HL-60 (cell line): ENCODE results near the gene ITIH4.

Experiments used
- DNase-seq, 2 experiments: peaks; one replicate each; pipeline ENCODE4 v3.0.0-alpha.2; 2010 to 2020; ENCODE audit warnings: low read depth in 1 of 2, low spot score in 1 of 2
- H3K27ac ChIP-seq: fragments of 250-450 bp; sonication (Bioruptor Pico); replicated peaks from 2 replicates; pipeline ENCODE4 v1.5.1; 2020; ENCODE audit warnings: mild to moderate bottlenecking, moderate library complexity
- H3K27me3 ChIP-seq: fragments of 250-450 bp; sonication (Bioruptor Pico); 2 replicates; pipeline ENCODE4 v1.5.1; 2021; ENCODE audit warnings: mild to moderate bottlenecking, moderate library complexity; ENCODE audit not compliant: insufficient read depth, poor library complexity, severe bottlenecking
- H3K4me3 ChIP-seq: replicated peaks from 2 replicates; pipeline ENCODE4 v1.5.1; 2011; ENCODE audit warnings: mild to moderate bottlenecking, control low read depth, low read length; ENCODE audit not compliant: insufficient read depth
- CTCF ChIP-seq: IDR thresholded peaks from one replicate; pipeline ENCODE4 v1.5.1; 2011; ENCODE audit warnings: low read length, control low read depth, inconsistent platforms; ENCODE audit not compliant: insufficient read depth
- GABPA ChIP-seq: IDR thresholded peaks from 2 replicates; pipeline ENCODE4 v1.6.1; 2012; ENCODE audit warnings: low read depth
- POLR2AphosphoS5 ChIP-seq: IDR thresholded peaks from 2 replicates; pipeline ENCODE4 v1.6.1; 2012; ENCODE audit warnings: low read depth
- REST ChIP-seq: IDR thresholded peaks from 2 replicates; pipeline ENCODE4 v1.6.1; 2012; ENCODE audit warnings: low read depth; ENCODE audit not compliant: insufficient replicate concordance
- SPI1 ChIP-seq: IDR thresholded peaks from 2 replicates; pipeline ENCODE4 v1.6.1; 2012; ENCODE audit warnings: low read depth, mild to moderate bottlenecking, borderline replicate concordance

ITIH4 gene

GRCh38 chr3:52834871-52835501 is 4.5 kb upstream of the ITIH4 start, which contains the start of gene MUSTN1:
Gene MUSTN1, minus strand, starts transcription at chr3:52835019. Its CDS starts 71 bp downstream, at chr3:52834948.
- Histone ChIP-seq H3K27ac (no peak within 1 kb of the TSS), H3K4me3 (no peak within 1 kb of the TSS), H3K27me3 (no peaks in the 10 kb centered on the region)
- no peak for DNase-seq
- TF ChIP-seq REST (no peak), SPI1 (no peak), POLR2AphosphoS5 (no peak), CTCF (no peak), GABPA (no peak)

- no peak overlapping the region for H3K27ac ChIP-seq
- TF ChIP-seq POLR2AphosphoS5 = no peak
- no peak for TF ChIP-seq CTCF
- no peak for TF ChIP-seq SPI1
- no peak for TF ChIP-seq REST
- TF ChIP-seq GABPA = no peak
- no peak for DNase-seq
- H3K4me3 ChIP-seq = no peak overlapping the region
- no peaks in the 10 kb centered on the region for H3K27me3 ChIP-seq
Measured at GRCh38 chr3:52833202-52833601, 2.7 kb upstream of the ITIH4 start.

GRCh38 chr3:52831500-52832301 is 1.2 kb upstream of the ITIH4 start:
- TF ChIP-seq REST (no peak), POLR2AphosphoS5 (0 out of 2 replicates have a peak, but pooled peaks have one; percentile 23)
- H3K4me3 ChIP-seq = no peak overlapping the region
- peak; percentile 46 to 77 for DNase-seq
- H3K27me3 ChIP-seq = no peaks in the 10 kb centered on the region
- H3K27ac ChIP-seq = no peak overlapping the region
